SJSA1 (cell line): ENCODE data around the gene ANKRD30B. TPM values are rescaled to one million over a fixed set of nuclear protein-coding genes. Genes with fewer than 3 reads are reported as not detected.

Experiments used
- total RNA-seq: library from RNA; depleted of rRNA; stranded (reverse); fragments of >200 nt; shearing (Covaris generic); gene quantifications from 2 replicates; pipeline ENCODE4 v1.2.3, GENCODE V29; 2014; rRNA removed

The ANKRD30B gene
- total RNA-seq, 1 experiment from 2014 or later: not detected

Other genes starting within 250 kb of the ANKRD30B start
- not detected in 2 replicates for gene POTEC, start 204.6 kb upstream of the ANKRD30B start, total RNA-seq